Measurements from ENCODE around the gene TGFBR3. TPM values are rescaled to one million over a fixed set of nuclear protein-coding genes. Genes with fewer than 3 reads are reported as not detected.

TGFBR3 gene
- total RNA-seq, 1 donor from 2014 or later = 4.9 TPM

- Mint-ChIP-seq H3K36me3 (ENCODE audit: insufficient read depth) (no peaks in the 10 kb centered on the region), H3K9me3 (ENCODE audit: low read depth) (no peaks in the 10 kb centered on the region), H3K27ac (no peak overlapping the region), H3K4me3 (ENCODE audit: low read depth) (no peak overlapping the region), H3K4me1 (ENCODE audit: low read depth) (peaks cover 6% of the 10 kb centered on the region), H3K27me3 (no peaks in the 10 kb centered on the region)
- DNase-seq (ENCODE audit: low spot score, unreplicated experiment) = no peak
- TF ChIP-seq CTCF (IDR thresholded peaks at IDR 0.05; ENCODE audit: unreplicated experiment) = no peak
Measured at GRCh38 chr1:91919962-91920361, 34.0 kb upstream of the TGFBR3 start.

- DNase-seq (ENCODE audit: low spot score, unreplicated experiment) = no peak
- Mint-ChIP-seq H3K27me3 (no peaks in the 10 kb centered on the region), H3K9me3 (ENCODE audit: low read depth) (no peaks in the 10 kb centered on the region), H3K4me1 (ENCODE audit: low read depth) (peaks cover 6% of the 10 kb centered on the region), H3K36me3 (ENCODE audit: insufficient read depth) (no peaks in the 10 kb centered on the region), H3K27ac (no peak overlapping the region), H3K4me3 (ENCODE audit: low read depth) (no peak overlapping the region)
- no peak for TF ChIP-seq CTCF (IDR thresholded peaks at IDR 0.05; ENCODE audit: unreplicated experiment)
Measured at GRCh38 chr1:91916811-91917460, 31.0 kb upstream of the TGFBR3 start.

GRCh38 chr1:91916046-91916445 lies 30.1 kb upstream of the TGFBR3 start:
- no peak overlapping the region for H3K4me3 Mint-ChIP-seq (ENCODE audit: low read depth)
- no peaks in the 10 kb centered on the region for H3K9me3 Mint-ChIP-seq (ENCODE audit: low read depth)
- H3K4me1 Mint-ChIP-seq (ENCODE audit: low read depth) = peaks cover 6% of the 10 kb centered on the region
- no peaks in the 10 kb centered on the region for H3K36me3 Mint-ChIP-seq (ENCODE audit: insufficient read depth)
- no peak for DNase-seq (ENCODE audit: low spot score, unreplicated experiment)
- H3K27me3 Mint-ChIP-seq = no peaks in the 10 kb centered on the region
- no peak overlapping the region for H3K27ac Mint-ChIP-seq
- TF ChIP-seq CTCF (IDR thresholded peaks at IDR 0.05; ENCODE audit: unreplicated experiment) = no peak

- no peak for TF ChIP-seq CTCF (IDR thresholded peaks at IDR 0.05; ENCODE audit: unreplicated experiment)
- no peak for DNase-seq (ENCODE audit: low spot score, unreplicated experiment)
- no peaks in the 10 kb centered on the region for H3K9me3 Mint-ChIP-seq (ENCODE audit: low read depth)
- H3K36me3 Mint-ChIP-seq (ENCODE audit: insufficient read depth) = no peaks in the 10 kb centered on the region
- H3K4me3 Mint-ChIP-seq (ENCODE audit: low read depth) = no peak overlapping the region
- H3K27ac Mint-ChIP-seq = no peak overlapping the region
- peaks cover 6% of the 10 kb centered on the region for H3K4me1 Mint-ChIP-seq (ENCODE audit: low read depth)
- H3K27me3 Mint-ChIP-seq = no peaks in the 10 kb centered on the region
Measured at GRCh38 chr1:91913018-91913417, 27.1 kb upstream of the TGFBR3 start.

GRCh38 chr1:91912266-91912665 lies 26.3 kb upstream of the TGFBR3 start:
- Mint-ChIP-seq H3K9me3 (ENCODE audit: low read depth) (no peaks in the 10 kb centered on the region), H3K27ac (no peak overlapping the region), H3K4me1 (ENCODE audit: low read depth) (peaks cover 6% of the 10 kb centered on the region), H3K4me3 (ENCODE audit: low read depth) (no peak overlapping the region), H3K27me3 (no peaks in the 10 kb centered on the region), H3K36me3 (ENCODE audit: insufficient read depth) (no peaks in the 10 kb centered on the region)
- DNase-seq (ENCODE audit: low spot score, unreplicated experiment) = no peak
- TF ChIP-seq CTCF (IDR thresholded peaks at IDR 0.05; ENCODE audit: unreplicated experiment) = no peak

All from progenitor cell of endocrine pancreas (in vitro differentiated cells).